GM21390 (cell line): ENCODE data around the gene INPP5A.

ENCODE experiments used
- ATAC-seq: cut with Tn5 transposase; IDR thresholded peaks from one replicate; pipeline ENCODE4 v1.9.1; 2021; ENCODE audit not compliant: unreplicated experiment

The INPP5A gene

DNA sequence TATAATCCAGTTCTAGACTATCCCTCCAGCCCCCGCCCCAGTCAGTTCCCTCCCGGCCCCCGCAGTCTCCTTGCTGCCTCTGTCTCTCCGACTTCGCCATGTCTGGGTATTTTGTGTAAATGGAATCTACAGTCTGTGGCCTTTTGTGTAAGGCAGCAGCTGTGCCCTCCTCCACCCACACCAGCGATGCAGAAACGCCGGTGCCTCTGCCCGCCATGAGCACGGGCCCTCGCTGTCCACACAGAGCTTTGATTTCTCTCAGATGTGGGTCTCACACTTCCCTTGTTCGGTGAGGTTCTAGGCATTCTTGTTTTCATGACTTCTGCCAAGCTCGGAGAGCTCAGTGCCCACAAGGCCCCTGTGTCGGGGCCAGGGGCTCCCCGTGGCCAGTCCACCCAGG, 210.5 kb downstream of the INPP5A start:
- ATAC-seq = no peak

DNA sequence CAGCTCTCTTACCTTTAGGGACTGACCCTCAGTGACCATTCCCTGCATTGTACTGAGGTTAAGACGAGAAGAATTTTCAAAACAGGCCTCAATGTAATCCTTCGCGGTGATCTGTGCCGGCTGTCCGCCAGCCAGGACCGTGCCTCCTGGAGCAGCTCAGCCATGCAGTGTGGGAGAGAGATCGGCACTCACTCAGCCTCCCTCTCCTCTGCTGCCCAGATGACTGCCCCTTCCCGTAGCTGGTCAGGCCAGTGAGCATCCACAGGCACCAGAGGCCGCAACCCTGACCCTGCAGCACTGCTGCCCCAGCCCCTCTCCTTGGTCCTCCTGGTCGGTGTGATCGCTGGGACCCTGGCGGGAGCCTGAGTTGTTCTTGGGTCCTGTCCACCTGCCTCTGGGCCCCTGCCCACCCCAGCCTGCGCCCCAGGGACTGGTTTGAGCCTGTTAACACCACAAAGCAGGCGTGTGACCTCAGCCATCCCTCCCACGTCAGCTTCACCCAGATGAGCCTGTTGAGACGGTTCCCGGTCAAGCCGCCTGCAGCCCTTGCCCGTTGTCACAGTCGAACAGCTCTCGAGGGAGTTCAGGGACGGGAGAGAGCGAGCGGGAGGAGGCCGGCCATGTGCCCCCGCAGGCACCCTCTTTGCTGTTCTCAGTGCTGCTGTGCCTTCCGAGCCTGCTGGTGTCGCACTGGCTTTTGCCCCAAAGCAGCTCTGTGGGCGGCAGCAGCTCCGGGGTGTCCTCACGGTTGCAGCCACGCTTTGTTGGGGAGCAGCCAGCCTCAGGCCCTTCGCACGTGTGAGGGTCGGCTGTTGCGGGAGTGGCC, 211.2 kb downstream of the INPP5A start:
- no peak for ATAC-seq

DNA sequence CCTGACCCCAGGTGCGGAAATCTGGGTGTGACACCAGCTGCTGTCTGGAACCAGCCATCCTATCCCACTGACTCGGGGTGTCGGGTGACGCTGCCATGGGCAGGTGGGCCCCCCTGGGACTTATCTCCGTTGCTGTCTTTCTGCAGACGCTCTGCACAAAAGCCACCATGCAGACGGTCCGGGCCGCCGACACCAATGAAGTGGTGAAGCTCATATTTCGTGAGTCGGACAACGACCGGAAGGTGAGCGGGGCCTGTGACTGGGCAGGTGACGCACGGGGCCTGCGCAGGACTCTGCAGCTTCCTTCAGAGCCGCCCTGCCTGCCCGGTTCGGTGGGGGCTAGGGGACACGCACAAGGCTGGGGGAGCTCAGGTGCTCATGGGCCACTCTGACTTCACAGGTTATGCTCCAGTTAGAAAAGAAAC, 211.8 kb downstream of the INPP5A start:
- ATAC-seq = no peak

DNA sequence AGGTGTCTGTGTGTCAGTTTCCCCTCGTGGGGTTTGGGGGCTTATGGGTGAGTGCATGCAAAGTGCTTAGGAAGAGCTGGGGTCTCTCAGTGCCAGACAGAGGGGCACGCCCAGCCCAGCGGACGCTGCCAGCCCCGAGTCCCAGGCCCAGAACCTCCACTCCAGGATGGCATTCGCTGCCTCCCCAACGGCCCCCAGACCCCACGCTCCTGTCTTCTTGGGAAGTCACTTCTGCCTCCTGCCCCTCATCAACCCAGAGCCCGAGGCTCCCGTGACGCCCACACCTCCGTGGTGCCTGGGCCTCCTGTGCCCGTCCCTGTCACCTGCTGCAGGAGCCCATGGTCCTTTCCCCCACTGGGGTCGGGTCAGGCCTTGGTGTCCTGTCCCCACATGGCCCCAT, 213.3 kb downstream of the INPP5A start:
- ATAC-seq = no peak

DNA sequence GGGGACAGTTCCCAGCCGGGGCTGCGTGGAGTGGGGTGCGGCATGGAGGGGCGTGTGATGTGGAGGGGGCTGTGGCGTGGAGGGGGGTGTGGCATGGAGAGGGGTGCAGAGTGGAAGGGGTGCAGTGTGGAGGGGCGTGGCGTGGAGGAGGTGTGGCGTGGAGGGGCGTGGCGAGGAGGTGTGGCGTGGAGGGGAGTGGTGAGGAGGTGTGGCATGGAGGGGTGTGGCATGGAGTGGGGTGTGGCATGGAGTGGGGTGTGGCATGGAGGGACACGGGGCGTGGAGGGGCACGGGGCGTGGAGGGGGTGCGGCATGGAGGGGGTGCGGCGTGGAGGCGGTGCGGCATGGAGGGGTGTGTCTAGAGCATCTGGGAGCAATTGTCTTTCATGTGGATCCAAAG, 214.8 kb downstream of the INPP5A start:
- no peak for ATAC-seq

DNA sequence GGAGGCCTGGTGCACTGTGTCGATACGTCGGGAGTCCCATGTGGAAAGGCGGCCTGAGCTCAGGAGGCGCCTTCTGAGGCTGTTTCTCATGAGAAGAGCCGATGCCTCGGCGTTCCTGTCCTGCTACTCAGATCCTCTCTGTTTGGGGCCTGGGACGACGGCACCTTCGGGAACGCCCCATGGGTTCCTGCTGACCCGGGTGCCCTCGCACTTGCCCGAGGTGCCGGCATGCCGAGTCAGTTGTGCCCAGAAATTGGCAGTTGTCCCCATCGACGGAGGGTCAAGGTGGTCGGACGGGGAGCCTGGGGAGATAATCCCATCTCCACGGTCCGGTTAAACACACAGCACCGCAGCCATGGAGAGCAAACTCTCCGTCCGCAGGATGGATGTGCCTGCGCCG, 215.4 kb downstream of the INPP5A start:
- ATAC-seq = no peak

DNA sequence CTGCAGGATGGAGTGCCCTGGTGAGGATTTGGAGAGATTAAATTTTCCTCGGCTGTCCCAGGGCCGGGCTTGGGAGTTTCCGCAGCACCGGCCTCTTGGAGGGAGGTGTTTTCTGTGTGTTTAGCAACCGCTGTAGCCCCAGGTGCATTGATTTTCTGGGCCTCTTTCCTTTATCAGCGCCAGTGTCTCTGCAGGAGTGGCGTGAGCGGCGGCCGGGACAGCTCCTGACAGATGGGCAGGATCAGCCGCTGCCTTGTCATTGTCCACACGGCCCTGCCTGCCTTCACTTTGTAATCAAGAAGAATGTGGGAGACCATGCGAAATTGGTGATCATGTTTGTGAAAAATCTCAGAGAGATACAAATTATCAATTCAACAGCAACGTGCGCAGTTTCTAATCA, 216.0 kb downstream of the INPP5A start:
- ATAC-seq = no peak

DNA sequence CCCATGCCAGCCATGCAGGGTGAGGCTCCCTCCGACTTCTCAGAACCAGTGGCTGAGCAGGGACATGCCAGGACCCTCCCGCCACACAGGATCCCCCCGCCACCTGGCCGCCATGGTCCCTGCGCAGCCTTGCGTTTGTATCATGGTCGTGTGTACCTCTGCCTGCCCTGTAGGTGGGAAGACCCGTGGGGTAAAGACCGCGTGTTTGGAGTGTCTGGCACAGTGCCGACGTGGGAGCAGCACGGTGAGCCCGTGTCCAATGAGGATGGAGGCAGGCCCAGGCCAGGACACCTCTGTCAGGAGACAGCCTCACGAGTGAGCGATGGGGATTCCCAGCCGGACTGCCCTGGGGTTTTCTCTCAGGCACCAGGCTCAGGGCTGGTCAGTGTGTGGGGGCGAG, 216.5 kb downstream of the INPP5A start:
- no peak for ATAC-seq

DNA sequence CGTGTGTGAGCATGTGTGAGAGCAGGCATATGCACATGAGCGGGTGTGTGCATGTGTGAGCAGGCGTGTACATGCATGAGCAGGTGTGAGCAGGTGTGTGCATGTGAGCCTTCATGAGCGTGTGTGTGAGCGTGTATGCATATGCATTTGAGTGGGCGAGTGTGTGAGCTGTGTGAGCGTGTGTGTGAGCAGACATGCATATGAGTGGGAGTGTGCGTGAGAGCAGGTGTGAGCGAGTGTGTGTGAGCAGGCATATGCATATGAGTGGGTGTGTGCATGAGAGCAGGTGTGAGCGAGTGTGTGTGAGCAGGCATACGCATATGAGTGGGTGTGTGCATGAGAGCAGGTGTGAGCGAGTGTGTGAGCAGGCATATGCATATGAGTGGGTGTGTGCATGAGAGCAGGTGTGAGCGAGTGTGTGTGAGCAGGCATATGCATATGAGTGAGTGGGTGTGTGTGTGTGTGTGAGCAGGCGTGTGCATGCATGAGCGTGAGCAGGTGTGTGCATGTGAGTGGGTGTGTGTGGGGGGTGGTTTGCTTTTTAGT, 217.7 kb downstream of the INPP5A start:
- no peak for ATAC-seq

DNA sequence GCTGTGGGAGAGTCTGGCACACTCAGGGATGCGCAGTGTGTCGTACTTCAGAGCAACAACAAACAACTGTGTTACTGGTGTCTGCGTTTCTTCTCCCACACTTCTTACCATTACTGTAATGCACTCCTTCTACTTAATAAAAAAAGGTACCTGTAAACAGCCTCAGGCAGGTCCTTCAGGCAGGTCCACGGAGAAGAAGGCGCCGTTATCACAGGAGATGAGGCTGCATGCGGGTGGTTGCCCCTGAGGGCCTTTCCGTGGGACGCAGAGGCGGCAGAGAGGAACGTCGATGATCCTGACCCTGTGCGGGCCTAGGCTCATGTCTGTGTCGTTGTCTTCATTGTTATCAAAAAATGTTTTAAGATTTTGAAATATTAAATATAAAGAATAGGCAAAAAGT, 219.0 kb downstream of the INPP5A start:
- no peak for ATAC-seq

DNA sequence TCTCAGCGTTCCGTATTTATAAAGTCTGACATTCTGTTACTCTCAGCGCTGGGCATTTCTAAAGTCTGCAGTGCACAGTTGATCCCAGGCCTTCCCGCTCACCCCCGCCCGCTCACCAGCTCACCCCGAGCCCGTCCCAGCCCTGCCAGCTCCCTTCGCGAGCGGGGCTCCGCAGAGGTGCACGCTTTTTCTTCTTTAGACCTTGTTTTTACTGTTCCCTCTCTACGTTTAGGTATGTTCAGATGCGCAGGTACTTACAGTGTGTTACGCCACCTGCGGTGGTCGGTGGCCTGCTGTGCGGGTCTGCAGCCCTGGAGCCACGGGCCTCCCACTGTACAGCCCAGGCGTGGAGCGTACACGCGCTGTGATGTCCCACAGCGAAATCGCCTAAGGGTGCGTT, 219.6 kb downstream of the INPP5A start:
- no peak for ATAC-seq

DNA sequence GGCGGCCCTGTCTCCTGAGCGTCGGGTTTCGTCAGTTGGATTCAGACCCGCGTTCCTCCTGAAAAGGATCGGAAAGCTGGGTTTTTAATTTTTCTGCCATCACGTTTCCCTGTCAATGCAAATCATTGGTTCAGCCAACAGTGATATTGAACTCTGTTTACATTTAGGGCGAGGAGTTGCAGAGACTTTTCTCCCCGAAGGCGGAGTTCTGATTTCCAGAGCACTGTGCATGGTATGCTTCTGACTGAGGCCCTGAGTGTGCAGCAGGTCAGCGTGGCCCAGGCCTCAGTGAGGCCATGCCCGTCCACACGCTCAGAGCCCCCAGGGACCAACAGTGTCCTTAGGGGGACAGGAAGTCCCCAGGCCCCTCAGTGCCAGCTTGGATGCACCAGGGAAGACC, 221.3 kb downstream of the INPP5A start:
- ATAC-seq = no peak

DNA sequence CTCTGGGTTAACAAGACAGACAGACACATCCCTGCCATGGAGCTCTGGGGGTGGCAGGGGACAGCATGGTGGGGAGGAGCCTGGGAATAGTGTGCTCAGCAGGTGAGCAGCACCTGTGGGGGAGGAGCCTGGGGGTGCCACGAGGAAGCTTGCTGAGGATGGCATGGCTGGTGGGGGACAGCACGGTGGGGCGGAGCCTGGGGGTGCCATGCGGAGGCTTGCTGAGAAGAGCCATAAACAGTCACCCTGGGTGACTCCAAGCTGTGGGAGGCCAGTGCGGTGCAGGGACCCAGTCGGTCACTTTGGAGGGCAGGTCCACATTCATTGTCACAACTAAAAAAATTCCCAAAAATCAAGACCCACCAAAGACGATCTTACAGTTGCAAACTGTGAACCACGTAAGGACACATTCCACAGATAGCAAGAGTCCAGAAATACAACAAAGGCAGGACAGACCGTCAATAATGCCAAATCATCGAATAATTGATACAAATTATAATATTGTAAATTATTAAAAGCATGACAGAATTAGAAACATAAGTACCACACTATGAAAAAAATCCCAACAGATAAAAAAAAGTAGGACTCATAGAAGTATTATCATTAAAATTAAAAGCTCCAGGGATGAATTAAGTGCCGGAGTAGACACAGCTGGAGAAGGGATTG, 223.9 kb downstream of the INPP5A start:
- no peak for ATAC-seq

DNA sequence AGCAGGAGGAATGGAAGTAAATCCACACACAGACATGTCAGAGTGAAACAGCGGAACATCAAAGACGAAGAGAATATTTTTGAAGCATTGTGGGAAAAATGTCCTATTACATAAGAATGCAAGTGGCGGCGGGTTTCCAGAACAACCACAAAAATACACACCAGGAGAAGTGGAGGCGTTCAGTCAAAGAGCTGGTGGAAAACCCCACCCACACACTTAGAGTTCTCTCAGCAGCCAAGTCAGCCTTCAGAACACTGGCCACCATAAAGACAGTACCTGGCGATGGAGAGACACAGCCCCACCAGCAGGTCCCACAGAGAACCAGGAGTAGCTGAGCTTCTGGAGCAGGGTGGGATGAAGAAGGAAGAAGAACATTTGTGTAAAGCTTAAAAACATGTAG, 224.7 kb downstream of the INPP5A start:
- no peak for ATAC-seq

DNA sequence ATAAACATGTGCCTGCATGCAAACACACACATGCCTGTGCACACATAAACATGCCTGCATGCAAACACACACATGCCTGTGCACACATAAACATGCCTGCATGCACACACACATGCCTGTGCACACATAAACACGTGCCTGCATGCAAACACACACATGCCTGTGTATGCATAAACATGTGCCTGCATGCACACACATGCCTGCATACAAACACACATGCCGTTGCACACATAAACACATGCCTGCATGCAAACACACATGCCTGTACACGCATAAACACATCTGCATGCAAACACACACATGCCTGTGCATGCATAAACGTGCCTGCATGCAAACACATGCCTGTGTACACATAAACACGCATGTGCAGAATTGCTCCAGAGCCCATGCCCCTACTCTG, 226.0 kb downstream of the INPP5A start:
- no peak for ATAC-seq

DNA sequence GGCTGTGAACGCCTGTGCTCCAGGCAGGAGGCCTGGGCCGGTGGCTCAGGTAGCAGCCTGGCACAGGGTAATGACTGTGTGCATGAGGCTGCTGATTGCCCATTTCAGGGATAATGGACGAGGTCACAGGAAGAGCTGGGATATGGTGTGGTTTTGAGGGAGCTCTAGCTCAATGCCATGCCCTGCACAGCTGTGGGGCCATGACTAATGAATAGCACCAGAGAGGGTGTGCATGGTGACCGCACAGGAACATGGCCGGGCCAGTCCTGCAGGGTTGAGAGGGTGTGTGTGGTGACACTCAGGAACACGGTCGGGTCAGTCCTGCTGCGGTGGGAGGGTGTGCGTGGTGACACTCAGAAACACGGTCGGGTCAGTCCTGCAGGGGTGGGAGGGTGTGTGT, 226.5 kb downstream of the INPP5A start:
- ATAC-seq = no peak

DNA sequence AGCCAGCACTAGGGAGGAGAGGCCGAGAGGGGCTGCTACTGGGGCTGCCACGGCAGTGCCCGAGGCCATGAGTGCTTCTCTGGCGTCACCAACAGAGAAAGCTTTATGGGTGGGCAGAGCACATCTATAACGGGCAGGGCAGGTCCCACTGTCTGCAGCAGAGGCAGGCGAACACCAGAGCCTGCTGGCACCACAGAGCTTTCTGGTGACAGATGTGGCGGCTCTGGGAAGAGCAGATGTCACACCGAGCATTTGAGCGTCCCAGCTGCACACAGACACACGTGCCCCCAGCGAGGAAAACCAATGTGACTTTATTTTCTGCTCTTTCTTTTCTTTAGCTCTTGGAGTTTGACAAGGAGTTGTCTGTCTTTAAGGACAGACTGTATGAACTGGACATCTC, 227.8 kb downstream of the INPP5A start:
- ATAC-seq = no peak

DNA sequence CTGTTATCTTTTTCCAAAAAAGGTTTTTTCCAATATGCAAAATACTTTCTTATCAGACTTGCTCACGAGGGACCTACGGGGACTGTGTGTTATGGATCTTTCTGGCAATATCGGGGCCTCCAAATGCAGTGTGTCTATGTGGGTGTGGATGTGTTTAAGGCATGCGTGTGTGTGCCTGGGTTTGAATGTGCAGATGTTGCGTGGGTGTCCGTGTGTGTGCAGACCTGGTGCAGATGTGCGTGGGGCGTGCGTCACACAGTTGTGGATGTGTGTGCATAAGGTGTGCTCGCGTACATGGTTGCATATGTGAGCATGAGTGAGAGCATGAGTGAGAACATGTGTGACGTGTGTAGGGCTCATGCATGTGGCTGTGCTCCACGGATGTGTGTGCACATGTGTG, 228.7 kb downstream of the INPP5A start:
- ATAC-seq = no peak

DNA sequence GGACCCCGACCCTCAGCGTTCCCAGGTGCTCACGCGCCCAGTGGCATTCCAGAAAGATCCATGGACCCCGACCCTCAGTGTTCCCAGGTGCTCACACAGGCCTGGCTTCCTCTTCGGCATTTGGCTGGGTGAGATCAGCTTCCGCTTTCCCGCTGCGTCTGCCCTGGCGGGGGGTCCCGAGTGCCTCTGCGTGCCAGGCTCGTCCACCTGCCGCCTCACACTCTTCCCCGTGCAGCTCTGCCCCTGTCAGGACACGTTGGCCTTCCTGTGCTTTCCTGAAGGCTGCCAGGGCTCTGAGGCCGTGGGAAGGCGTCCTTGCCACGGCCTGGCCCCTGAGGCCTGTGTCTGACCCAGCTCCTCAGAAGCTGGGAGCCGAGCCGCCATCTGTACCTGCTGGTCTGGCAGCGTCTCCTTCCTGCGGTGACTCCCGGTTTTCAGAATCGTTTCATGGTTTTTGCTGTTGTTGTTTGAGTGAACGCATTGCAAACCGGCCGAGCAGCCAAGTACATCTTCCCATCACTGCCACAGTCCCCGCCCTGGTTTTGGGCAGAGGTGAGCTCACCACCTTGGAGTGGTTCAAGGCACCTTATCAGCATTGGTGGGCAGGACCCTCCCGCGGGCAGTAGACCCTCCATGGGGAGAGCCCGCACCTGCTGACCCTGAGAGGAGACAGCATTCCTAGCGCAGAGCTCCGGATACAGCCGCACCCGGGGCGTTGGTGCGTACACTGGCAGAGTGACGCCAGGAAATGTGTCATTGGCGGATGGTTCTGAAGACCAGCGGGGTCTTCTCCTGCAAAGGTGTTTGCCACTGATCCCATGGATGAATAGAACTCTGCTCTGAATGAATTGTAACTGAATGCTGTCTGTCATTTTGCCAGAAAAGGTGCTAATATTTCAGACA, 231.0 kb downstream of the INPP5A start:
- no peak for ATAC-seq

DNA sequence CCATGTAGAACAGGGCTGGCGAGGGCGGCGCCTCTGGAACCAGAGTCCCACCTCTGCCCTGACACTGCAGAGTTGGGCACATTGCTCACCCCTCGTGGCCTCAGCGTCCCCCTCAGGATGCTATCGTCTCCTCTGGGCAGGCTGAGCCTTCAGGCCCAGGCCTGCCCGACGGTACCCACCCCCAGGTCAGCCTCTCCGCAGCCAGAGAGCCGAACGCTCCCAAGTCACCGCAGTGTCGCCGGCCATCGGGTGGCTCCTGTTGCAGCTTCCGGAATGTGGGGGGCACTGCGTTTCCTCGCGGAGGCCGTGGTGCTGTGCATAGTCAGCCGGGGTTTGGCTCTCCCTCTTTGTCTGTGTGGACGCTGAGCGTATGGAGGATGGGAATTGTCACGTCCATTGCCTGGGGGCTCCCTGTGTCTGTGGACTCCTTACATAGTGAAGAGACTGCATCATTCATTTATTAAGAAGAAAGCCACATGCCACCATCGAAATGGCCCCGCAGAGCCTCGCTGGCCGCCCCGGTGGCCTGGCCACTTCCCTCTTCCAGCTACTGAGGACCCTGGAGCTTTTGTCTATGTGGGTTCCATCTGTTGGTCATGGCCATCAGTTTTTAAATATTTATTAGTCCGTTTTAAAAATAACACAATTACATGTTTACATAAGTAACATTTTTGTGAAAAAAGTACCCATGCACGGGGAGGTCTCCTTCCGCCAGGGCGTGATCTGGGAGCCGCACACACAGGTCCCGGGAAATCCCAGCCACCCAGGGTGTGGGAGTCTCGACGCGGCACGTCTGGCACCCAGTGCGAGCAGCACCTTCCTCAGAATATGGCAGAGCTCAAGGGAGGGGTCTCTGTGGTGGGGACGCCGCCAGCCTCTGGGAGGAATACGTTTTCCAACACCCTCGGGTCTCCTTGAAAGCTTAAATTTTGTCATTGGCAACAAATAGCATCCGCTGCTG, 232.8 kb downstream of the INPP5A start:
- no peak for ATAC-seq
